SK-N-DZ (cell line): ENCODE data around the gene CBX2.
A peak's percentile ranks its signal among the peaks of the same experiment; 100 is the strongest.
"Not testable (repeated sequence)": the region's sequence is repeated elsewhere in the genome, so short reads cannot be mapped to it uniquely, and the experiment has no call there.

Experiments
- DNase-seq: peaks from one replicate; pipeline ENCODE4 v3.0.0-alpha.2; 2015; ENCODE audit warnings: low spot score

The CBX2 gene

DNA sequence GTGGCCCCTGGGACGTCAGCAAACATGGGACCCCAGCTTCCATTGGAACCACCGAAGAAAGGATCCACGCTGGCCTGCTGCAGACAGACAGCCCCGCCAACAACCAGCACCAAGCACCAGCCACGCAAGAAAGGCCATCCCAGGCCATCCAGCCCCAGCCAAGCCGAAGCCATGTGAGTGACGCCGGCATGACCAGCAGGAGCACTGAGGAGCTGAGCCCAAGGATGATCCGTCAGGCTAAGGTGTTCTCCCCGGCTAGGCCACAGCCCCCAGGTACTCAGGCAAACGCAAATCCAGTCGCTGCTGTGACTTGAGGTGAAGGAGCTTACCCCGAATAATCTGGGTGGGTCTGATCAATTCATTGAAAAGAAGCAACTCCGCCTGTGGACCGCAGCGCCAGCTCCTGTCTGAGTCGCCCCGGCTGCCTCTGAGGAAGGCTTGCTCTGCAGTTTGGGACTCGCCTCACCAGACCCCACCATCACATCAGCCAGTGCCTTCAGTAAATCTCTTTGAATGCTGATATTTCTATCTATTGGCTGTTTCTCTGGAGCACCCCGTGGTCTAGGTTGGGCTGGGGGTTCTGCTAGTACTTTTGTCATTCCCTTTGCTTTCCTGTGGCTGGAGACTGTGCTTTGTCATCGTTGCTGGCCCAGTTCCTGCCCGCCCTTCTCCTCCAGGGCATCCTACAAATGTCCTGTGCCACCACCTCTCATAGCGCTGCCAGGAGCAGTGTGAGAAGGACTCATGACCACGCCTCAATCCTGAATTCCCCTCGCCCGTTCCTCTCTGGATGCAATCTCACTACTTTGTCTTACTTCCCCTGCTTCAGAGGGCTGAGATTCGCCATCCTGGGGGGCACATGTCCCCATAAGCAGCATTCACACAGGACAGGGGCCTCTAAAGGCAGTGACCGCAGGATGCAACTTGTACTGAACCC lies 8.1 kb upstream of the CBX2 start:
- DNase-seq, result no peak

DNA sequence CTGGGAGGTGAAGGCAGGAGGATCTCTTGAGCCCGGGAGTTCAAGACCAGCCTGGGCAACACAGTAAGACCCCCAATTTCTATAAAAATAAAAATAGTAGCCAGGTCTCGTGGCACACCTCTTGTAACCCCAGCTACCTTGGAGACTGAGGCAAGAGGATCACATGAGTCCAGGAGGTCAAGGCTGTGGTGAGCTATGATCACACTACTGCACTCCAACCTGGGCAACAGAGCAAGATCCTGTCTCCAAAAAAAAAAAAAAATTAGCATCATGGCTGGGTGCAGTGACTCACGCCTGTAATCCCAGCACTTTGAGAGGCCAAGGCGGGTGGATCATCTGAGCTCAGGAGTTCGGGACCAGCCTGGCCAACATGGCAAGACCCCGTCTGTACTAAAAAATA lies 6.7 kb upstream of the CBX2 start:
- DNase-seq, result no peak

DNA sequence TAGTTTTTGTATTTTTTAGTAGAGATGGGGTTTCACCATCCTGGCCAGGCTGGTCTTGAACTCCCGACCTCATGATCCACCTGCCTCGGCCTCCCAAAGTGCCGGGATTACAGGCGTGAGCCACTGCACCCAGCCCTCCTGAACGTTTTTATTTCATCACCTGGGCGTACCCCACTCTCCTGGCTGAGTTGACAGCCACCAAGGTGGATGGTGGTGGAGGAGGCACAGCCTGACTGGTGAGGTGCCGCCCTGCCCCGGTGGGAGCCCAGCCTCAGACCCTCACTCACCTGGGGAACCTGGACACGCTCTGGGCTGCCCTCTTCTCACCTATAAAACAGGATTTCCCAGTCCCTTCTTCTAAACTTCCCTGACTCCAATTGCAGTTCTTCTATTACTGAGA lies 5.2 kb upstream of the CBX2 start:
- not testable (repeated sequence) for DNase-seq

DNA sequence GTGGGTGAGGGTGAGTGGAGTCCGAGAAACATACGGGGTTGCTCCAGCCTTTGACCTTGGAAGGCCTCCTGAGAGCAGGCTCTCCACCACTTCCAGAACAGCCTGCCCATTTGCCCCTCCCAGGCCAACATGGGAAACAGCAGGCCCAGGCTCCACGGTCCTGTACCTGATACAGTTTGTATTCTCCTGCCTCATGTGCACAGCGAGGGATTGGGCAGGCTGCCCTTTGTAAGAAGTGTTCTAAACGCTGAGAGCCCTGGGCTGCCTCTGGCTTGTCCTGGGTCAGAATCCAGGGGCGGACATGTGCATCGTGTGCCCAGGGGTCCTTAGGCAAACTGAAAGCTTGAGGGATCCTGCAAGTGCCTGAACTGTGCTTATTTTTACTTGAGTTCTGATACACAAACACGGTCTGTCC lies 3.4 kb upstream of the CBX2 start:
- DNase-seq, result no peak

DNA sequence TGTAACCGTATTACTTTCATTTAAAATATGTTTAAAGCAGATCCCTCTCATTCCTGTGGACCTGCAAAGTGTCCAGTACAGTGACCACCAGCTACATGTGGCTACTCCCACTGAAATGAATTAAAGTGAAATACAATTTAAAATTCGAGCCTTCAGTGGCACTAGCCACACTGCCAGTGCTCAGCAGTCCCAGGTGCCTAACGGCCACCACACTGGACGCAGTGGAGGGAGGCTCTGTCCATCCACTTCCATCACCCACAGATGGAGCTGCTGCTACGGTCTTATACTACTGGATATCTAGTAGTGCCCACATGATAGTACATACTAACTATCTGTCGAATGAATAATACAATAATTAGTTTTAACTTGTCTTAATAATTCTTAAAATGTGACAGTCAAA lies 2.3 kb upstream of the CBX2 start:
- no peak for DNase-seq

DNA sequence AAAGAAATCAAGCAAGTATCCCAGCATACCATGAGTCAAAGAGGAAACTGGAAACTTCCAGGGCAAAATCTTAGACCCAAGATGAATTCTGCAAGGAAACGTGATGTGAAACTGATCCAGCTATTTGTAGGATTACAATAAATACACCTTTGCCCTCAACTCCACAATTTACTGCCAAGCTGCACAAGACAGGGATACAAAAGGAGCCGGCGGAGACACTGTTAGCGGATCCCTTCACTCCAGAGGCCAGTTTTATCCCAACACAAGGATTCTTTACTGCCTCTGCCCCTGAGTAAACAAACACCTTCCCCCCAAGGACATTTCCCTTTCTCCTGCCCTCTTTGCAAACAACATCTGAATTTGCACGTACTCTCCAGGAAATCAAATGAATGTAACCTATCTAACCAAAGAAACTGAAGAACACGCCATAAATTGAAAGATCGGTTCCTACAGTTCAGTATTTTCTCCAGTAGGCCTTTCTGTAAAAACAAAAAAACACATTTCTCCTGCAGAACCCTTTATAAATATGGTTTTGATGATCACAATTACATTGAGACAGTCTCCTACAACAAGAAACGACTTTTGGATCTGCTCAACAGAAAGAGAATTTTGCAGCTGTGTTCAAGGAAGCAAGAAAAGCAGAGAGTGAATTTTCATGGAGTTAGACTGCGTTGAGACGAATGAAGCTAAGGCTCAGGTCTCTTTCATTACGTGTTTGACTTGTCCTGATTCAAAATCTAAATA lies 1.4 kb upstream of the CBX2 start:
- DNase-seq, result no peak

DNA sequence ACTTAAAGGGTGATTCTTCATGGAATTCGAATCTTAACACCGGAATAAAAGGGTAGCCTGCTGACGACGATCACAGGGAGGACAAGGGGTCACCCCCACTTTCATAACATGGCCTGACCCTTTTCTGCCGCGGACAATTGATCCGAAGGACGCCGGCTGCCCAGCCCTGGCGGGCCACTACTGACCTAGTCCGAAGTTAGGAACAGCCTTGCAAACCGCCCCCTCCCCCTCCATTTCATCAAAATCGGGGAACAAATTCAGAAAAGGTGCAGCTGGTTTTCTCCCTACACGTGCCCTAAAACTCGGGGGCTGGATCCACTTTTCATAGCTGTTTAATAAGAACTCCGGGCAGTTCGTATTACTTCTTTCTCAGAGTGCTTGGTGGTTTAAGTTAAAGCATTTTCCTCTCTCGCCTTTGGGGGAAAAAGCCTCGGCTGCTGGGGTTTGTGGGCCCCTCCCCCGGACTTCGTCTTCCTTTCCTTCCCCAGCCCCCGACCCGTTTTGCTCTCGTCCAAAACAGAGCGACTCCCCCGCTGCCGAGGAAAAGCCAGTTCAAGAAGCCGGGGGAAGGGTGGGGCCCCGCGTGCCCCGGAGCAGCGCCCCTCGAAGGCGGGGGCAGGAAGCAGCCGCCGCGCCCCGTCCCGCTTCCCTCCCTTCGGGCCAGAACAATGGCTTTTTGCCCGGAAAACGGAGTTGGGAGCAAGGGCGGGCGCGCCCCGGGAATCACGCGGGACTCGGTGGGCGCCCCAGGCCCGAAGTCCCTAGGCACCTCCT lies 641 bp upstream of the CBX2 start:
- peak; percentile 64 for DNase-seq

DNA sequence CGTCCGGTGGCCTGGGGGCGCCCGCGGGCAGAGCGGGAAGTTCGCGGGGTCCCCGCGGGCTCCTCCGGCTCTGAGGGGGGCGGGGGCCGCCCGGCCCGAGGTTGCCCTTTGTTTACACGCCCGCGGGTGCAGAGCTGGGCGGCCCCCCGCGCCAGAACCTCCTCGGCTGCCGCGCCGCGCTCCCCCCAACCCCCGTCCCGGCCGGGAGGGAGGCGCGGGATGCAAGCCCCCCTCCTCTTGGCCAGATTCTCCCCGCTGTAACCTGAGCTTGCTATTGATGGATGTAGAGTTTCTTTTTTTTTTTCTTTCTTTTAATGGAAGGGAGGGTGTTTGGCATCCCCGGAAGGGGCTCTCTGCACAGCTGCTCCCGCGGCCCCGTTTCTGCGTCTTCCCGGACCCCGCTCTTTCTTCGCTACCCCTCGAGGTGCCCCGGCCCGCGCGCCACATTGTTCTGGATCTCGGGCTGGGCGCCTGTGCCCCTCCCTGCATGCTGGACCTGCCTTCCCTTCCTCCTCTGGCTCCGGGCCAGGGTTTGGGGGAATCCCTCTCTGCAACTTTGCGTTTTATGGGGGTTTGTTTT lies 646 bp downstream of the CBX2 start:
- peak; percentile 52 for DNase-seq

DNA sequence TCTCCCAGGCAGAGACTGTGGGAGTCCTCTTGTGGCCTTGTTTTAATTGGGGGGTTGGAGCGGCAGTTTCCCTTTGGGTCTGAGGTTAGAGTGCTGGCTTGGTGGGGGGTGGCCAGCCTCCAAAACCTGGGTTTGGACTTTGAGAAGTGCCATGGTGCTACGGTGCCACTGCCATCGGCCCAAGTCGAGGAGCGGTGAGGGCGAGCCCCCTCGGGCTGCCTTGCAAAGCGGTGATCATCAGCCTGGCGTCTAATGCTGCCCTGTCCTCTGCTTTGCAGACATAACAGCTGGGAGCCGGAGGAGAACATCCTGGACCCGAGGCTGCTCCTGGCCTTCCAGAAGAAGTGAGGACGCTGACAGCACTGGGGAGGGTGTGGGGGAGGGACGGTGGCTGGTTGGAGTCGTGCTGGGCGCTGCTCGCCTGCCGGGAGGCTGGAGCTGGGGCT lies 1.2 kb downstream of the CBX2 start:
- DNase-seq, result no peak

DNA sequence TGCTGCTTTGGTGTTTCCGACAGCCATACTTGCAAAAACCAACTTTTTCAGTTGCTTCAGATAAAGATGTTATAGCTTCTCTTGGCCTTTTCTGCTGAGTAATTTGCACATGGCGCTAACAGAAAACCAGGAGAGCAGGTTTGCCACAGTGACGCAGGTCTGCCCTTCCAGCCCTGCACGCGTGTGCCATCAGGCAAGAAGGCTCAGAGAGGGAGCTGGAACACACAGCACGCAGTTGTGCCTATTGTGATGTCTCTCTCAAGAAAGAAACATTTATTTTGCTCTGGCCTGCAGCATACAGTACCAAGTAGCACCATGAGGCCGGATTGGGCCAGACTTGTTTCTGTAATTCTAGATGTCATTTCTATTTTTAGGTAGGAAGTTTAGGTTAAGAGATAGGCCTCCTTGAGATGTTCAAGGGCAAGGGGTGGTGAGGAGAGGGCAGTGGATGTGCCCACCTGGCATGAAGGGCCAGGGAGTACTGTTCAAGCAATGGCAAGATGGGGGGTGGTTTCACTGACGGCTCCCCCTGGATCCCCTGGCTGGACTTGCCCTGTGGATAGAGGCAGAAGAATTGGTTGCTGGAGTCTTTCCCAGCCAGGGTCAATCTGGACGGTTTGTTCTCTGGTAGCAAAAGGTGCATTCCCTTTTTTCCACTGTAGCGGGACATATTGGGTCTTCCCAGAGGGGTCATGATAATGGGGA lies 1.9 kb downstream of the CBX2 start:
- DNase-seq, result no peak

DNA sequence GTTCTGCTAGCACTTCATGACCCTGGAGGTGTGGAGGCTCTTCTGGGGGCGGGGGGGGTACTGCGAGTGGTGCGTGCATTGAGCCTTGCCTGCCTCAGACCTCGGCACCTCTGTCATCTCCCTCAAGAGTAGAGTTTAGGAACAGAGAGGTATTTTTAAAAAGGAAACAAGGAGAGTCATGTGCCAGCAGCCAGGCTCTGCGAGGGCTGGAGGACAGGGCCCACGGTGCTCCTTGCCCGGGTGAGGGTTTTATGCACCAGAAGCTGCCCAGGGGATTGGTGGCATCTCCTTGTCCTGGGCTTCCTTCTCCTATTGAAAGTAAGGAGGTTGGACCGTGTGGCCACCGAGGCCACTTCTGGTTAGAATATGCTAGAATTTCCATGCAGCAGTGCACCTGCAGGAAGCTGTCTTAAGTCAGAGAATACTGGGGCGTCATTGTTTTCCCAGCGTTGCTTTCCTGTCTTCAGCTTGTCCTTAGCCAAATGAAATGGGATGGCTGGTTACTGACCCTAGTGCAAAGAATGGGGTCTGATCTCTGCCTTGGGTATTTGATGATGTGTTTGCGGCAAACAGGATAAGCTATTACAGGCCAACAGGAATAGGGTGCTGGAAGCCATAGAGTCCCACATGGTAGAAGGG lies 3.2 kb downstream of the CBX2 start:
- no peak for DNase-seq

DNA sequence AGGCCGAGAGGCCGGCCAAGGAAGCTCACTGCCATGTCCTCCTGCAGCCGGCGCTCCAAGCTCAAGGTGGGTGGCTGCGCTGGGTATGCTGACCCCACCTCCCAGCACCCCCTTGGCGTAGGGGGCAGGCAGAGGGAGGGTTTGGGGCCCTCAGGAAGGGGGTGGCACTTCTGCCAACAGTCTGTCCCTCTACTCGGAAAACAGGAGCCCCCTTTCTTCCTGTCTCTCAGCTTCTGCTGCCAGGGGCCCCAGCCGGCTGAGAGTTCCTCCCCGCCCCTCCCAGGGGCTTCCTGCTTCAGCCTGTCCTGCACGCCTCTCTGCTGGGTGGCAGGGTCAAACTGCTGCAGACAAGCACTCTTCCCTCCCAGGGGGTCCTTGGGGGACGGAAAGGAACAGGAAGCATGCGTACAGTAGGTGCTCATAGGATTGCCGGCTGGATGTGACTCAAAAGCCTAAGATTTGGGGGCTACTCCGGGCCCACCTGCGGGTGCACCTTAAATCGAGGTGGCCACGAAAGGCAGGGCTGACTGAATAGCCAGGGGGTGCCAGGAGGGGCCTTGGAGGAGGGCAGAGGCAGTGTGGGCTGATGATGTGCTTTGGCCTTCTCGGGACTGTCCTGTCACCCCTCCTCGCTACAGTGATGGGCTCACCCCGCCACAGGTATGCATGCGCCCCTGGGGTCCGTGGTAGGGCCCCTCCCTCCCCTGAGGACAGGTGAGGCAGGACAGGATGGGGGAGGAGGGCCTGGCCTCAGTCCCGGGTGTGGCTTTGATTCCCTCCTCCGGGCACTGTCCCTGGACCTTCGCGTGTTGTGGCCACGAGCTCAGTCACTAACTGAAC lies 4.0 kb downstream of the CBX2 start:
- DNase-seq, result no peak

DNA sequence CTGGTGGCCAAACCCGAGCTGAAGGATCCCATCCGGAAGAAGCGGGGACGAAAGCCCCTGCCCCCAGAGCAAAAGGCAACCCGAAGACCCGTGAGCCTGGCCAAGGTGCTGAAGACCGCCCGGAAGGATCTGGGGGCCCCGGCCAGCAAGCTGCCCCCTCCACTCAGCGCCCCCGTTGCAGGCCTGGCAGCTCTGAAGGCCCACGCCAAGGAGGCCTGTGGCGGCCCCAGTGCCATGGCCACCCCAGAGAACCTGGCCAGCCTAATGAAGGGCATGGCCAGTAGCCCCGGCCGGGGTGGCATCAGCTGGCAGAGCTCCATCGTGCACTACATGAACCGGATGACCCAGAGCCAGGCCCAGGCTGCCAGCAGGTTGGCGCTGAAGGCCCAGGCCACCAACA lies 5.9 kb downstream of the CBX2 start:
- no peak for DNase-seq

DNA sequence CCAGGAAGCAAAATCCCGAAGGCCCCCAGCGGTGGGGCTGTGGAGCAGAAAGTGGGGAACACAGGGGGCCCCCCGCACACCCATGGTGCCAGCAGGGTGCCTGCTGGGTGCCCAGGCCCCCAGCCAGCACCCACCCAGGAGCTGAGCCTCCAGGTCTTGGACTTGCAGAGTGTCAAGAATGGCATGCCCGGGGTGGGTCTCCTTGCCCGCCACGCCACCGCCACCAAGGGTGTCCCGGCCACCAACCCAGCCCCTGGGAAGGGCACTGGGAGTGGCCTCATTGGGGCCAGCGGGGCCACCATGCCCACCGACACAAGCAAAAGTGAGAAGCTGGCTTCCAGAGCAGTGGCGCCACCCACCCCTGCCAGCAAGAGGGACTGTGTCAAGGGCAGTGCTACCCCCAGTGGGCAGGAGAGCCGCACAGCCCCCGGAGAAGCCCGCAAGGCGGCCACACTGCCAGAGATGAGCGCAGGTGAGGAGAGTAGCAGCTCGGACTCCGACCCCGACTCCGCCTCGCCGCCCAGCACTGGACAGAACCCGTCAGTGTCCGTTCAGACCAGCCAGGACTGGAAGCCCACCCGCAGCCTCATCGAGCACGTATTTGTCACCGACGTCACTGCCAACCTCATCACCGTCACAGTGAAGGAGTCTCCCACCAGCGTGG lies 6.5 kb downstream of the CBX2 start:
- no peak for DNase-seq

DNA sequence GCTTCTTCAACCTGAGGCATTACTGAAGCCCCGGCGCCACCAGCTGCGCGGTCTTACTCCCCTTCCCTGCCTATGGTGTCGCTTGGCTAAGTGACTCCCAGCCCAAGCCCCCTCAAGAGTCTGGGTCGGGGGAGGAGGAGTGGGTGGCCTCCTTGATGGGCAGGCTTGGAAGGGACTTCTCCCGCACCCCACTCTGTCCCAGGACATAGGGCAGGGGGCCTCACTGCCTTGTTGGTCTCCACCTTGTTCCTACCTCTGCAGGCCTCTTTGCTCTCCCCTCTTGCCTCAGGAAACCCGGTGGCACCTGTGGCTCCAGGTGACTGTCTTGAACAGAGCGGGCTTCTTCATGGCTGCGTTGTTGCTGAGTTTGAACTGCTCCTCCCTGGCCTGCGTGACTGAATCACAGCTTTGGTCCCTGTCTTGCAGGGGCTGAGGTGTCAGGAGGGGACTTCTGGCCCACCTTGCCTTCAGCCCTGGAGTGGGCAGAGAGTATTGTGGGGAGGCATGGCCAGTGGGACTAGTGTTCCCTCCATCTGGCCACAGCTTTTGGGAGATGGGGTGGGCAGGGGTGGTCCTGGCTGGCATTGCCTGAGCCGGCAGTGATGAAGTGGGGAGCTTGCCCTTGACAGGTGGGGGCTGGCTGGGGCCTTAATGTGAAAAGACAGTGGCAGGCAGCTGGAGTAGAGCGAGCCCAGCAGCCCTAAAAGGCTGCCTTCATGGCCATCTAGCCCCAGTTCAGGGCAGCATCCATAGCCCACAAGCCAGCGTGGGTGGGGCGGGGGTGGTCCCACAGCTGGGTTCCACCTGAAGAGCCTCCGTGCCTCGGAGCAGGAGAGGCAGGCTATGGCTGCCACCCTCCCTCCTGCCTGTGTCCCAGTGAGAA lies 7.3 kb downstream of the CBX2 start:
- no peak for DNase-seq

DNA sequence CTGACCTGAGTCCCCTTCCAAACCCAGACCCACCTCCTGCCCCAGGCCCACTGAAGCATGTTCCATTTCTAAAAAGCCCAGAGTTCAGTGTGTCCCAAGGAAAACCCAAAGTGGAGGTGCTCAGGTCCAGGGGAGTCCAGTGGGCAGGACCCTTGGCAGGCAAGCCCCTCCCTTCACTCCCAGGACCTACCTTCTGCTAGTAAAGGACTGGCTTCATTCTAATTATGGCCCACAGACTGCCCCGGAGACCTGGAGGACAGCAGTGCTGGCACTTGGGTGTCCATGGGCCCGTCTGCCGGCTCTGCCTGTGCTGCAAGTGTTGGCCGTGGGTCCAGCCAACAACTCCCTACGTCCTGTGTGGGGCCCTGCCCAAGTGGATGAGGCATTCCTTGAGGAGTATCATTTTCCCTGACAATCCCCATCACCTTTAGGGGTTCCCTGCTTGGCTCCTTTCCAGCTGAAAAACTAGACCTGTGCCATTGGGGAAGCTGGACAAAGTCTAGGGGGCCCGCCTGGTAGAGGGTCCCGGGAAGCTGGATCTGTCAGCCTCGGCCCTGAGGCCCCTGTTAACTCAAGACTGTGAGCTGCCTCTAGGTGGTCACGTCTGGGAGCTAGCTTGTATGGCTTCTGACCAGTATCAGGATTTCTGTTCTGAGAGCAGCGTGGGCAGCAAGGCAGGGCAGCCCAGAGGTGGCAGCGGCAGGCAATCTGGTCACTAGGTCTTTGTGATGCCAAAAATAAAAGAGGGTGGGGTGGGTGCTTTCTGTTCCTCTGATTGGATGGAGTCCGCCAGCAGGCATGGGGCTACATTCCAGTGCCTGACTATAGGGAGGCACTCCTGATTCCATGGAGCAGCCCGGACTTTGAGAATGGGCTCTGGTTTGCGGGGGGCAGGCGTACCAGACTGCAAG lies 8.2 kb downstream of the CBX2 start:
- no peak for DNase-seq
